SU-DHL-6 (cell line): ENCODE data around the gene BIK.
A peak's percentile ranks its signal among the peaks of the same experiment; 100 is the strongest.
"Not testable (repeated sequence)": the region's sequence is repeated elsewhere in the genome, so short reads cannot be mapped to it uniquely, and the experiment has no call there.

ENCODE experiments used
- H2AFZ ChIP-seq: fragments of 200-600 bp; sonication (generic); 2 replicates; pipeline ENCODE4 v1.6.1; 2014; ENCODE audit warnings: low read depth, mild to moderate bottlenecking, moderate library complexity, mixed read lengths, antibody characterized with exemption, low read length; ENCODE audit not compliant: severe bottlenecking
- H3F3A ChIP-seq: fragments of 200-600 bp; shearing (Covaris generic); 2 replicates; pipeline ENCODE4 v1.6.0; 2016; ENCODE audit warnings: antibody characterized with exemption, mild to moderate bottlenecking; ENCODE audit not compliant: insufficient read depth
- H3K27ac ChIP-seq: fragments of 200-600 bp; sonication (generic); 2 replicates; pipeline ENCODE4 v1.5.1; 2016; ENCODE audit warnings: low read depth, mild to moderate bottlenecking, low read length, moderate library complexity, mixed read lengths
- H3K27me3 ChIP-seq: fragments of 200-600 bp; sonication (generic), shearing (Covaris generic); 2 replicates; pipeline ENCODE4 v1.6.0; 2014; ENCODE audit warnings: mild to moderate bottlenecking, low read length
- H3K36me3 ChIP-seq: fragments of 200-600 bp; sonication (generic); 2 replicates; pipeline ENCODE4 v1.6.1; 2014; ENCODE audit warnings: mild to moderate bottlenecking, low read length, mixed read lengths
- H3K4me2 ChIP-seq: fragments of 300-600, 200-600 bp; shearing (Covaris generic), sonication (generic); 2 replicates; pipeline ENCODE4 v1.6.0; 2014; ENCODE audit warnings: low read length, low read depth, mild to moderate bottlenecking; ENCODE audit not compliant: poor library complexity, severe bottlenecking
- H3K4me3 ChIP-seq: fragments of 200-600 bp; sonication (generic); 2 replicates; pipeline ENCODE4 v1.5.1; 2014; ENCODE audit warnings: antibody characterized with exemption, low read length, mild to moderate bottlenecking, mixed read lengths; ENCODE audit not compliant: insufficient read depth, poor library complexity, severe bottlenecking
- H3K79me2 ChIP-seq: fragments of 200-600 bp; sonication (generic); 2 replicates; pipeline ENCODE4 v1.6.1; 2014; ENCODE audit warnings: mild to moderate bottlenecking, low read length, moderate library complexity; ENCODE audit not compliant: insufficient read depth
- H3K9ac ChIP-seq: fragments of 200-600 bp; sonication (generic); 2 replicates; pipeline ENCODE4 v1.7.0; 2014; ENCODE audit warnings: mild to moderate bottlenecking, low read length
- H3K9me2 ChIP-seq: fragments of 200-600 bp; sonication (generic); replicated peaks from 2 replicates; pipeline ENCODE4 v1.6.1; 2014; ENCODE audit warnings: low read length; ENCODE audit not compliant: insufficient read depth
- H3K9me3 ChIP-seq: fragments of 200-600 bp; sonication (generic); 2 replicates; pipeline ENCODE4 v1.6.1; 2014; ENCODE audit warnings: low read length, mixed read lengths; ENCODE audit not compliant: insufficient read depth
- H4K20me1 ChIP-seq: fragments of 200-600 bp; sonication (generic); 2 replicates; pipeline ENCODE4 v1.6.1; 2014; ENCODE audit warnings: low read depth, mild to moderate bottlenecking, antibody characterized with exemption, low read length, moderate library complexity, mixed read lengths
- CTCF ChIP-seq: fragments of 200-600 bp; sonication (generic); IDR thresholded peaks from one replicate; pipeline ENCODE4 v1.5.1; 2017; ENCODE audit warnings: antibody characterized with exemption, mild to moderate bottlenecking, low read length, moderate library complexity; ENCODE audit not compliant: insufficient read depth, poor library complexity, severe bottlenecking
- EZH2phosphoT487 ChIP-seq: fragments of 200-600 bp; sonication (generic), shearing (Covaris generic); conservative IDR thresholded peaks from 2 replicates; pipeline ENCODE4 v1.6.1; 2018; ENCODE audit warnings: mild to moderate bottlenecking, antibody characterized with exemption, low read length, moderate library complexity, mixed read lengths

Gene BIK

GRCh38 chr22:43142880-43143562 is 32.5 kb downstream of the BIK start, which contains the start of gene MCAT:
Gene MCAT, minus strand, starts transcription at chr22:43143398. Its CDS starts 50 bp downstream, at chr22:43143348.
- H4K20me1 ChIP-seq, result no peaks in the 10 kb centered on the region
- no peaks in the 10 kb centered on the region; the same call in 1 of the 2 replicates for H3F3A ChIP-seq
- peak within 1 kb of the TSS; percentile 97 for H3K4me3 ChIP-seq
- H2AFZ ChIP-seq, result peak within 1 kb of the TSS; percentile 69
- H3K9me2 ChIP-seq, result no peaks in the 10 kb centered on the region
- H3K36me3 ChIP-seq, result no peaks in the 10 kb centered on the region
- H3K9me3 ChIP-seq, result no peaks in the 10 kb centered on the region
- H3K27me3 ChIP-seq, result no peaks in the 10 kb centered on the region
- H3K9ac ChIP-seq, result peak within 1 kb of the TSS; percentile 79
- H3K79me2 ChIP-seq, result no peaks in the 10 kb centered on the region; the same call in 1 of the 2 replicates
- H3K4me2 ChIP-seq, result peak within 1 kb of the TSS; percentile 53
- no peak for TF ChIP-seq CTCF
- no peak for TF ChIP-seq EZH2phosphoT487
- 0 out of 2 replicates have a peak within 1 kb of the TSS, but pooled peaks have one; percentile 13 for H3K27ac ChIP-seq

DNA sequence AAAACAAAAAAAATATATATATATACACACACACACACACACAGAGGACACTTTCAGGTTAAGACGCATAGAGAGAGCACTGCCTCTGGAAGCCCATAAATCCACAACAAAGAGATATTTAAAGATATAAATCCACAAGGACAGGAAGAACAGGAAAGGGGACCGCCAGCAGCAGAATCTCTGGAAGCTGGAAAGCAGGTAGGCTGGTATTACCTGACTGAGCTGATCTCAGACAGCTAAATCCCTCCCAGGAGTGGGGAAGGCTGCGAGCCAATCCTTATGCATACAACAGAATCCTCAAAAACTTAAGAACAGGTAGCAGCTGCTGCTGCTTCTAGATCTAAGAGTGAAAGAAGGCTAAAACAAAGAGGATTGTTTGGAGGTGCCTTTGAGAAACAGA is 34.4 kb downstream of the BIK start:
- H3K9ac ChIP-seq, result no peak overlapping the region
- H3F3A ChIP-seq, result no peaks in the 10 kb centered on the region; the same call in 1 of the 2 replicates
- no peak overlapping the region for H3K27ac ChIP-seq
- no peaks in the 10 kb centered on the region for H3K27me3 ChIP-seq
- H4K20me1 ChIP-seq, result no peaks in the 10 kb centered on the region
- H3K9me3 ChIP-seq, result no peaks in the 10 kb centered on the region
- TF ChIP-seq EZH2phosphoT487 (no peak), CTCF (no peak)
- no peaks in the 10 kb centered on the region for H3K36me3 ChIP-seq
- no peak overlapping the region for H2AFZ ChIP-seq
- H3K4me3 ChIP-seq, result no peak overlapping the region
- H3K79me2 ChIP-seq, result no peaks in the 10 kb centered on the region; the same call in 1 of the 2 replicates
- H3K4me2 ChIP-seq, result no peak overlapping the region
- H3K9me2 ChIP-seq, result no peaks in the 10 kb centered on the region

- H3K9me2 ChIP-seq, H3K36me3 ChIP-seq, H3K79me2 ChIP-seq, H3K9me3 ChIP-seq, H3K27ac ChIP-seq, H3F3A ChIP-seq, H3K27me3 ChIP-seq, H3K4me3 ChIP-seq, H3K9ac ChIP-seq, H2AFZ ChIP-seq, H4K20me1 ChIP-seq, H3K4me2 ChIP-seq: not testable (repeated sequence)
Measured at GRCh38 chr22:43145371-43145770, 34.8 kb downstream of the BIK start.

- H4K20me1 ChIP-seq, H3K4me2 ChIP-seq, H3K9ac ChIP-seq, H3K79me2 ChIP-seq, H3K27ac ChIP-seq, H3K36me3 ChIP-seq, H2AFZ ChIP-seq, H3K4me3 ChIP-seq, H3F3A ChIP-seq, H3K9me2 ChIP-seq, H3K9me3 ChIP-seq, H3K27me3 ChIP-seq: not testable (repeated sequence)
Measured at GRCh38 chr22:43146332-43146731, 35.8 kb downstream of the BIK start.
